Ovary (tissue), 9 donors: ENCODE data around the gene ACAP3. TPM values are rescaled to one million over a fixed set of nuclear protein-coding genes. Genes with fewer than 3 reads are reported as not detected.
"Not testable (repeated sequence)": the region's sequence is repeated elsewhere in the genome, so short reads cannot be mapped to it uniquely, and the experiment has no call there.

Experiments used
- DNase-seq, 5 donors: peaks; one replicate each; pipeline ENCODE4 v3.0.0-alpha.2; 2019 to 2020
- H3K27ac ChIP-seq, 2 donors: fragments of 200-600 bp; one replicate each; pipeline versions ENCODE4 v1.5.1 to v1.8.0; 2019 to 2022
- H3K27me3 ChIP-seq: fragments of 200-600 bp; one replicate; pipeline ENCODE4 v1.8.0; 2022
- H3K36me3 ChIP-seq: fragments of 200-600 bp; sonication (generic); one replicate; pipeline ENCODE4 v1.5.1; 2019
- H3K4me1 ChIP-seq: one replicate; pipeline ENCODE4 v1.8.1; 2013; ENCODE audit warnings: mild to moderate bottlenecking, moderate library complexity; ENCODE audit not compliant: insufficient read depth
- H3K4me3 ChIP-seq: fragments of 200-600 bp; sonication (generic); one replicate; pipeline ENCODE4 v1.5.1; 2017
- H3K9me3 ChIP-seq, 2 donors: fragments of 200-600 bp in 1 of 2; sonication (generic) in 1 of 2; one replicate each; pipeline versions ENCODE4 v1.5.1 to v1.8.1; 2013 to 2019; ENCODE audit warnings: mild to moderate bottlenecking in 1 of 2, moderate library complexity in 1 of 2
- CTCF ChIP-seq, 3 donors: fragments of 450-650 bp in 2 of 3; fragments of 200-600 bp in 1 of 3; IDR thresholded peaks; one replicate each; pipeline versions ENCODE4 v1.5.1 to v1.8.0; 2016 to 2022; ENCODE audit warnings: antibody characterized with exemption in 3 of 3, mild to moderate bottlenecking in 1 of 3
- EP300 ChIP-seq: sonication (generic); formaldehyde crosslinking; IDR thresholded peaks from one replicate; pipeline ENCODE4 v1.6.1; 2017; ENCODE audit warnings: antibody characterized with exemption
- POLR2A ChIP-seq: fragments of 450-650 bp; IDR thresholded peaks from one replicate; pipeline ENCODE4 v1.6.1; 2017; ENCODE audit warnings: antibody characterized with exemption, mild to moderate bottlenecking, moderate library complexity
- WGBS, 3 donors: extraction: QIAGEN DNeasy Blood & Tissue Kit in 1 of 3; methylation state at CpG; one replicate each; pipeline versions ENCODE4 v1.1.5 to v1.1.7; 2013 to 2017; 5-methylcytosine and 5-hydroxymethylcytosine counted together
- intact Hi-C, 4 donors: fragments of 100-400 bp; cut with DNase I; formaldehyde crosslinking; loops; one replicate each; pipeline versions ENCODE4 v1.11.0 to v1.15.1; 2022 to 2023
- polyA plus RNA-seq, 2 donors: library from polyadenylated mRNA; stranded (reverse); fragments of 200-250 nt in 1 of 2; fragments of 350-450 nt in 1 of 2; fragmentation: Illumina TruSeq in 1 of 2; extraction: RNeasy Lipid Tissue Mini Kit (QIAGEN cat#74804) in 1 of 2; gene quantifications; one replicate each; pipeline ENCODE4 v1.2.3, GENCODE V29; 2013 to 2014
- total RNA-seq, 7 donors: library from RNA; depleted of rRNA in 2 of 7; stranded (reverse); fragments of >200 nt in 2 of 7; fragmentation: NEBNext Ultra II Directional in 3 of 7; extraction: Animal tissue kit (Norgen Biotek cat#: 25700) in 3 of 7; gene quantifications; one replicate each; pipeline versions ENCODE4 v1.1.0 to v1.2.4, GENCODE V29; 2016 to 2023
- donor health status: DM: no; HTN: no; CAD: no; lungs with moderate emphysema.
- donor health status: DM: no; HTN: no; CAD: no.
- donor health status: Bipolar disorder and iron deficiency.
- donor health status: DM: yes; HTN: yes; CAD: no.
- donor health status: DM: no; HTN: no; CAD: no.
- donor health status: DM: yes; HTN: yes; CAD: no.

ACAP3 gene
- total and polyA plus RNA-seq, 9 donors, result 3.5 to 62.4 (median 45.1) TPM

- 10 to 18% (median 16%) methylated on average over 9 of the region's 9 CpGs for WGBS, 3 donors
- intact Hi-C loops, result loop anchor here in 1 of 4 donors (10.0 kb wide), 1 partner anchor 187 kb away; no protein-coding TSS in a partner anchor
- H3K4me1 ChIP-seq, result peaks cover 6% of the 10 kb centered on the region
- peak overlapping the region; percentile 43 to 51 for H3K27ac ChIP-seq
- peak; percentile 89 to 96 (median 94) for DNase-seq
- H3K4me3 ChIP-seq, result no peak overlapping the region
- no peaks in the 10 kb centered on the region for H3K9me3 ChIP-seq
- TF ChIP-seq EP300 (no peak), CTCF (IDR thresholded peaks at IDR 0.05) (no peak), POLR2A (no peak)
- no peaks in the 10 kb centered on the region for H3K36me3 ChIP-seq
- no peaks in the 10 kb centered on the region for H3K27me3 ChIP-seq
These were observed 10.5 kb upstream of the ACAP3 start for GRCh38 chr1:1318131-1318652.

GRCh38 chr1:1317420-1317819 lies 9.7 kb upstream of the ACAP3 start:
- no peaks in the 10 kb centered on the region for H3K9me3 ChIP-seq
- H3K4me1 ChIP-seq, result peaks cover 6% of the 10 kb centered on the region
- H3K4me3 ChIP-seq, result no peak overlapping the region
- no peak for DNase-seq
- peak overlapping the region; percentile 43 to 44 for H3K27ac ChIP-seq
- TF ChIP-seq CTCF (IDR thresholded peaks at IDR 0.05), result no peak
- TF ChIP-seq EP300, result no peak
- no peak for TF ChIP-seq POLR2A
- no peaks in the 10 kb centered on the region for H3K27me3 ChIP-seq
- WGBS, 3 donors, result 79 to 86% (median 85%) methylated on average over 6 of the region's 6 CpGs
- intact Hi-C loops, result loop anchor here in 1 of 4 donors (10.0 kb wide), 1 partner anchor 187 kb away; no protein-coding TSS in a partner anchor
- no peaks in the 10 kb centered on the region for H3K36me3 ChIP-seq

GRCh38 chr1:1316199-1316598 lies 8.5 kb upstream of the ACAP3 start:
- not testable (repeated sequence) for H3K4me3 ChIP-seq, H3K9me3 ChIP-seq, H3K4me1 ChIP-seq, DNase-seq, H3K36me3 ChIP-seq, H3K27me3 ChIP-seq, H3K27ac ChIP-seq
- intact Hi-C loops, result loop anchor here in 1 of 4 donors (10.0 kb wide), 1 partner anchor 189 kb away; no protein-coding TSS in a partner anchor
- 87 to 90% (median 89%) methylated on average over 8 of the region's 8 CpGs for WGBS, 3 donors

GRCh38 chr1:1315435-1315954 lies 7.8 kb upstream of the ACAP3 start:
- Histone ChIP-seq H3K4me1 (peaks cover 6% of the 10 kb centered on the region), H3K27me3 (no peaks in the 10 kb centered on the region)
- DNase-seq, result no peak

More at GRCh38 chr1:1315435-1315954, 7.8 kb upstream of the ACAP3 start:
- Histone ChIP-seq H3K4me3 (no peak overlapping the region), H3K27ac (no peak overlapping the region), H3K9me3 (no peaks in the 10 kb centered on the region), H3K36me3 (no peaks in the 10 kb centered on the region)
- WGBS, 3 donors, result 52 to 54% (median 53%) methylated on average over 22 to 26 of the region's 26 CpGs
- intact Hi-C loops, result loop anchor here in 1 of 4 donors (10.0 kb wide), 1 partner anchor 189 kb away; no protein-coding TSS in a partner anchor
- TF ChIP-seq EP300 (no peak), POLR2A (no peak), CTCF (IDR thresholded peaks at IDR 0.05) (no peak)
